ENCODE data around the gene CCDC47.

CCDC47 gene

DNA sequence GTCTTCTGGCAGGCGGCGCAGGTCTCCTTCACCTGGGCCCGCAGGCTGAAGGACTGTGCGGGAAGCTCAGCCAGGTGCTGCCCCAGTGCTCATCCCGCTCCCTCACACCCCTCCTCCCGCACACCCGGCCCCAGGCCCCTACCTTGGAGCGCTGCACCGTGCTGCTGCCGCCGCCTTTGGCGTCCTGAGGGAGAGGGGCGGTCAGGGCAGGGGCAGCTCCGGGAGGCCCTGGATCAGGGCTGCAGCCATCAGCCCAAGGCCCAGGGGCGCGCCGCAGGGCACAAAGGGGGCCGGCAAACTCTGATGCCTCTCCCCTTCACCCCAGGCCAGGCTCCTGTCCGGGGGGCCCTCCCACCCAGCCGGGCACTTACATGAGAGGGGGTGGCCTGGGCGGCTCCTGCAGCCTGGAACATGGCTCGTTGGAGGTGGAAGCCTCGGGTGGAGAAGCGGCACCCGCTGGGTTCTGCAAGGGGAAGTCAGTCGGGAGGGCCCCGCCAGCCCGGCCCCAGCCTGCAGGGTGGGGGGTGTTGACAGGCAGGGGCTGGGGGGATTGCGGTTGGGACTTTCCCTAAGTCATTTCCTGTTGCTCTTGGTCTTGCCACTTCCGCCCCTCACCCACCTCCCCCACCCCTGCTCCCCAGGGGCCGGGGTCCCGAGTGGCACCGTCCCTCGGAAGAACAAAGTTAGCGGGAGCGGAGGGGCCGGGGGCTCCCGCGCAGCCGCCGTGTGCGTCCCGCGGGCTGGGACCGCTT lies 74.3 kb downstream of the CCDC47 start:
- no peaks in the 10 kb centered on the region for H3K9me3 Mint-ChIP-seq
- peaks cover 3% of the 10 kb centered on the region for H3K27me3 Mint-ChIP-seq (ENCODE audit: low read depth)
- peaks cover 17% of the 10 kb centered on the region for H3K4me1 Mint-ChIP-seq
- H3K36me3 Mint-ChIP-seq (ENCODE audit: low read depth), result peaks cover 11% of the 10 kb centered on the region
- peak overlapping the region; percentile 79 to 90 (median 90) for H3K4me3 Mint-ChIP-seq
- TF ChIP-seq, protein P1, sequence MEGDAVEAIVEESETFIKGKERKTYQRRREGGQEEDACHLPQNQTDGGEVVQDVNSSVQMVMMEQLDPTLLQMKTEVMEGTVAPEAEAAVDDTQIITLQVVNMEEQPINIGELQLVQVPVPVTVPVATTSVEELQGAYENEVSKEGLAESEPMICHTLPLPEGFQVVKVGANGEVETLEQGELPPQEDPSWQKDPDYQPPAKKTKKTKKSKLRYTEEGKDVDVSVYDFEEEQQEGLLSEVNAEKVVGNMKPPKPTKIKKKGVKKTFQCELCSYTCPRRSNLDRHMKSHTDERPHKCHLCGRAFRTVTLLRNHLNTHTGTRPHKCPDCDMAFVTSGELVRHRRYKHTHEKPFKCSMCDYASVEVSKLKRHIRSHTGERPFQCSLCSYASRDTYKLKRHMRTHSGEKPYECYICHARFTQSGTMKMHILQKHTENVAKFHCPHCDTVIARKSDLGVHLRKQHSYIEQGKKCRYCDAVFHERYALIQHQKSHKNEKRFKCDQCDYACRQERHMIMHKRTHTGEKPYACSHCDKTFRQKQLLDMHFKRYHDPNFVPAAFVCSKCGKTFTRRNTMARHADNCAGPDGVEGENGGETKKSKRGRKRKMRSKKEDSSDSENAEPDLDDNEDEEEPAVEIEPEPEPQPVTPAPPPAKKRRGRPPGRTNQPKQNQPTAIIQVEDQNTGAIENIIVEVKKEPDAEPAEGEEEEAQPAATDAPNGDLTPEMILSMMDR (IDR thresholded peaks at IDR 0.05; ENCODE audit: unreplicated experiment in 3 of 3), result no peak
- H3K27ac Mint-ChIP-seq, result no peak overlapping the region

DNA sequence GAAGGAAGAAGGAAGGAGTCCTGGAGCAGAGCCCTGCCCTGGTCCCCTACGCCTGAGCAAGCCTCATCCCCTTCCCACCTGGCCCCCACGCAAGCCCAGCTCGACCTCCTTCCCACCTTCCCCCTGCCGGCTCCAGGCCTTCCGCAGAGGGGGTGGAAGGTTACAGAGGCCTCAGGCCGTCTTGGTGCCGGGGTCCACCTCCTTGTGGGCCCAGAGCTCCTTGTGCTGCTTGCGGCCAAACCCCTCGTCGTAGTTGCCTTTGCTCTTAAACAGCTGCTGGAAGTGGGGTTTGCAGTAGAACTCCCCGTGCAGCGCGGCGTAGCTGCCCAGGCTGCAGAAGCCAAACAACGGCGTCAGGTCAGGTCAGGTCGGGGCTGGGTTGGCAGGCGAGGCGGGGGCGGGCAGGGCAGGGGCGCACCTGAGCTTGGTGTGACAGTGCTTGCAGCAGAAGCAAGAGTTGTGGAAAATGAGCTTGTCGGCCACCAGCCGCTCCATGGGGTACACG lies 75.0 kb downstream of the CCDC47 start:
- Mint-ChIP-seq H3K27me3 (ENCODE audit: low read depth) (peaks cover 3% of the 10 kb centered on the region), H3K36me3 (ENCODE audit: low read depth) (peaks cover 7% of the 10 kb centered on the region), H3K9me3 (no peaks in the 10 kb centered on the region), H3K27ac (peak overlapping the region in 2 of 3 experiments; percentile 64 to 74), H3K4me3 (peak overlapping the region; percentile 79 to 90 (median 90)), H3K4me1 (peaks cover 12% of the 10 kb centered on the region)
- TF ChIP-seq, protein P1 (IDR thresholded peaks at IDR 0.05; ENCODE audit: unreplicated experiment in 3 of 3), result no peak

DNA sequence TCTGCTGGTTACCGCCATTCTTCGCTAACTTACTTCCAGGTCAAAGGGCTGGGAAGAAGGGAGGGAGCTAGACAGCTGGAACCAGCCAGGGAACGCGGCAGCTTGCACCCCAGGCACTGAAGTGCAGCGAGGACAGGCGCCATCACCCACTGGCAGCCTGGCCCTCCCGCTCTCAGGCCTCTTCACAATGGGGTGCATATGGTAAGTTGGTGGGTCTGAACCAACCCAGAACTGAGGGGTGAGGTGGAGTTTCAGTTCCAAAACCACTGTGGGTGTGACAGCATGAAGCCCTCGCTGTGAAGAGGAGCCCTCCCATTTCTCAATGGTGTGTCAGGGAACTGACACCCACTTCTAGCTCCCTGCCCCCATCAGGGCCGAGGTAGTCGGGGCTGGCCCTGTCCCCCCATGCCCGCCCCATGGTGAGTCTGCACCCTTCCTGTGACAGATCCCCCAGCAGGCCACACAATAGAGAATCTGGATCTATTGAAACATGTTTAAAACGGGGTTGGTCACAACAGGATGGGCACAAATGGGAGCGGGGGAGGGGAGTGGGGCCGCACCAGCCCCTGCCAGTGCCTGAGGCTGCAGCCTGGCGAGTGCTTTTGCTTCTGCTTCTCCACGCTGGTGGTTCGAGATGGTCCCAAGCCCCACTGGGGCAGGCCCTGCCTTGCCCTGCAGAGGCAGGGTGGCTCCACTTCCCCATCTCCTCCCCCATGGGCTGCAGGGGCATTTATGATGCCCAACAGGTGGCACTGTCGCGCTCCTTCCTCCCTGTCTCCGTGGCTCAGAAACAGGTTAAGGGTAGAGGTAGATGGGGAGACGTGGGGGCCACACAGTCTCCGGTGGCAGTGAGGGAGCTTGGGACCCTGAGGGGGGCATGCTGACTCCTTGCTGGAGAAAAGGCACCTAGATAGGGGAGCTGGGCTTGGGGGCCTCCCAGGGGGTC lies 75.8 kb downstream of the CCDC47 start:
- Mint-ChIP-seq H3K9me3 (no peaks in the 10 kb centered on the region), H3K4me3 (peak overlapping the region; percentile 62 to 75 (median 65)), H3K27ac (peak overlapping the region in 1 of 3 experiments; percentile 52), H3K4me1 (peaks cover 7% of the 10 kb centered on the region), H3K36me3 (ENCODE audit: low read depth) (peaks cover 8% of the 10 kb centered on the region), H3K27me3 (ENCODE audit: low read depth) (no peaks in the 10 kb centered on the region)
- TF ChIP-seq, protein P1 (IDR thresholded peaks at IDR 0.05; ENCODE audit: unreplicated experiment in 3 of 3), result no peak

DNA sequence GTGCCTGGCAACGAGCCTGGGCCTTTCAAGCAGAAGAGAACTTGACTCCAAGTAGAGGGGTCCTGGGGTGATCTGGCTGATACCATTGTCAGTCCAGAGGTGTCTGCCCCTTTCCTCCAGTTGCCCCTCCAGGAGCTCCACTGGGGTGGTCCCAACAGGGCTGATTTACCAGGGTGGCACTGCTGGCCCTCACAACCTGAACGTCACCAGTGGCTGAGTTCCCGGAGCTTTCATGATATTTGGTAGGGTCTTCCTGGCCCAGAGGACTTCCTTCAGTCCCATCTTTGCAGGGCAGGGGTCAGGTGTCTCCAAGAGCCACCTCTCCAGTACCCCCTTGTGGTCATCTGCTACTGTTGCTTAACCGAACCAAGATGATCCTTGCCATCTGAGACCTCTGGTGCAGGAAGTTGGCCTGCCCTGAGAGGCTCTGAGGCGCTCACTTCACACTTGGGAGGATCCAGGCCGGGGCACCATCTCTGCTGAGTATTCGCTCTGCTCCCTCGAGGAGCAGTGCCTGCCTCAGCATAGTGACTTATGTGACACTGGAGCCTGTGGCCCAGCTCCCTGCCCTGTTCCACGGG lies 76.9 kb downstream of the CCDC47 start:
- Mint-ChIP-seq H3K36me3 (ENCODE audit: low read depth) (peaks cover 15% of the 10 kb centered on the region), H3K27ac (peak overlapping the region; percentile 29 to 59 (median 58)), H3K4me1 (peaks cover 5% of the 10 kb centered on the region), H3K4me3 (peak overlapping the region; percentile 42 to 71 (median 67)), H3K9me3 (no peaks in the 10 kb centered on the region), H3K27me3 (ENCODE audit: low read depth) (no peaks in the 10 kb centered on the region)
- TF ChIP-seq, protein P1 (IDR thresholded peaks at IDR 0.05; ENCODE audit: unreplicated experiment in 3 of 3), result peak in 1 of 3 experiments; percentile 31

DNA sequence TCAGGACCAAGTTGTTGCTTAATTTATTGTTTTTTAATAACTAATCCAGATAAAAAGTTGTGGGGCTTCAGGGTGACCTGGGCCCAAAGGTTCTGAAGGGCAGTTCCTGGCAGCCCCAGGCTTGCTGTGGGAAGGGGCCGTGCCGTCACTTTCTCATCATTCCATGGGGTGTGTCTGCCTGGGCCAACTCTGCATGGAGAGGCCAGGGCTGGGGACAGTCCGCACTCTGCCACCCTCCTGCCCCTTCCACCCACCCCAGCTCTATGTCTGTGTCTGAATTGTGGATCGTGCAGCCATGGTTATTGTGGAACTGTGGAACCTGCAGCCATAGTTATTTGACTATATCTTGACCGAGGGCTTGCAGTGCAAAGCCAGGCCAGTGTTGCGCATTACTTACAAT lies 77.5 kb downstream of the CCDC47 start:
- H3K27me3 Mint-ChIP-seq (ENCODE audit: low read depth), result no peaks in the 10 kb centered on the region
- peaks cover 18% of the 10 kb centered on the region for H3K36me3 Mint-ChIP-seq (ENCODE audit: low read depth)
- H3K4me1 Mint-ChIP-seq, result no peaks in the 10 kb centered on the region
- H3K4me3 Mint-ChIP-seq, result peak overlapping the region; percentile 60 to 74 (median 67)
- H3K27ac Mint-ChIP-seq, result peak overlapping the region; percentile 29 to 59 (median 58)
- TF ChIP-seq, protein P1 (IDR thresholded peaks at IDR 0.05; ENCODE audit: unreplicated experiment in 3 of 3), result no peak
- no peaks in the 10 kb centered on the region for H3K9me3 Mint-ChIP-seq
